HG02759 (cell line): Measurements from ENCODE around the gene ACACA.

Experiments
- ATAC-seq: cut with Tn5 transposase; IDR thresholded peaks from one replicate; pipeline ENCODE4 v1.9.1; 2021; ENCODE audit warnings: mild to moderate bottlenecking, moderate library complexity; ENCODE audit not compliant: unreplicated experiment

ACACA gene

DNA sequence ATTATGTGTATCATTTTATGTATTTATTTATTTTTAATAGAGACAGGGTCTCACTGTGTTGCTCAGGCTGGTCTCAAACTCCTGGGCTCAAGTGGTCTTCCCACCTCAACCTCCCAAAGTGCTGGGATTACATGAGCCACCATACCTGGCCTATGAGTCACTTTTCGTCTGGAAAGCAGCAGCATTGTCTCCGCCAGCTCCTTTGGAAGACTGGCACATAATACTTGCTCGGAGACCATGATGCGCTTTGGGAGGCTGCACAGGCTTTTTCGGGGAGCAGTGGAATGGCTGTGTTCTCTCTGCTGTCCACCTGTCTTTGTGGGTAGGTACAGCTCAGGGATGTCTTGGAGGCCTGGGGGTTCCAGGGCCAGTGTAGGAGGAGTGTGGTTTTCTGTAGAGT is 355.7 kb downstream of the ACACA start:
- ATAC-seq: no peak

DNA sequence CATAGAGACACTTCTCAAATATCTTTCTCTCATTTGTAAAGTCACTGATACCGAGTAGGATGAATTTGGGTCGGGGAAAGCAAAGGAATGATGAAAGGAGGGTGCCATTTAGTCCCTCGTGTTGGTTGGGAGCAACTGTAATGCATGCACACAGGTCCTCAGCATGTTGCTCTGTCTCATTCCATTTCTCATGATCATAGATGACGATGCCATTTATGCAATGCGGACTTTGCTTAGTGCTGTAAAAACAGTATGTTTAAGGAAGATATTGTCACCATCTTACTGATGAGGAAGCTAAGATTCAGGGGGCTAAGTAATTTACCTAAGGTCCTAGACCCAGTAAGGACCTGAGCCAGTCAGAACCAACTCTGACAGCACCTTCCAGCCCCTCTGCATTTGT is 357.8 kb downstream of the ACACA start:
- ATAC-seq: no peak

DNA sequence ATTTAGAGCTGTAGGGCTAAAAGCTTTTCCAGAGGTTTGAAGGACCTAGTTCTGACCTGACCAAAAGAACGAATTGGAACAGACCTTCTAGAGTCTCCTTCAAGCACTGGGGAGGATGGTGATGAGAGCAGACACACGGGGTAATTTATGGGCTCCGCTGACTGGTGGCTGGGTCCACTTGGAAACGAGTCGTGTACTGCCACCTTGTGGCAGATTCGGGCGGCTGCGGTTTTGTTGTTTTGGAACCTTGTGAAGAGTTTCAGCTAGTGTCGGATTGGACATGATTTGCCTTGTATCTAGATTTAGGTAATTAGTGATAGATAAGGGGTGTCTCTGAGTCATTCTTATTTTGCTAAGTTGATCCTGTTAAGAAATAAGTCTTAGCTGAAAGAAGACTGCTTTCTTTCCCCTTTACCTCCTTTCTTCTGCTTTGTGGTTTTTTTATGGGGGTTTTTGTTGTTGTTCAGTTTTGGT is 359.0 kb downstream of the ACACA start:
- ATAC-seq: no peak

DNA sequence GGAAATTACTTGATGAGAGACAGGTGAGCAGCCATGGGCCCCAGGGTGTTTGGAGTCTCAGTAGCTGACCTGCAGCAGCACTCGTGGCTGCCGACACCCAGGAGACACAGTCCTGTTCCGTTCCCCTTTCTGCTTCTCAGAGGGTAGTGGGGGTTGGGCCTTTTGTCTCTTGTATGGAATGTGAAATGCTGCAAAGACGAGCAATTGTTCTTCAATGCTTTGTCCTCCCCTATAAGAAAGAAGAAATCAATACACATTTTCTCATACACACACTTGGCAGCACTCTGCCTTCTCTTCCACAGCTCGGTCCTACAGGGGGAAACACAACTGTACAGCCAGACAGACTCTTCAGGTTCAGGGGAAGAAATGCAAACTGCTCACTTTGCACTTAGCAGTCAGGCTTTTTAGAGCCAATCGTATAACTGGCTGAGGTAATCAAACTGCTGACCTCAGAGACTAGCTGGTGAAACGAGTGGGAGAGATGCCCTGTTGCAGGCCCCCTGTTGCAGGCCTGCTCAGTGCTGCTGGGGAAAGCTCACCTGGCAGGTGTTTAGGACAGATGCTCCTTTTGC is 361.2 kb downstream of the ACACA start:
- ATAC-seq: no peak

DNA sequence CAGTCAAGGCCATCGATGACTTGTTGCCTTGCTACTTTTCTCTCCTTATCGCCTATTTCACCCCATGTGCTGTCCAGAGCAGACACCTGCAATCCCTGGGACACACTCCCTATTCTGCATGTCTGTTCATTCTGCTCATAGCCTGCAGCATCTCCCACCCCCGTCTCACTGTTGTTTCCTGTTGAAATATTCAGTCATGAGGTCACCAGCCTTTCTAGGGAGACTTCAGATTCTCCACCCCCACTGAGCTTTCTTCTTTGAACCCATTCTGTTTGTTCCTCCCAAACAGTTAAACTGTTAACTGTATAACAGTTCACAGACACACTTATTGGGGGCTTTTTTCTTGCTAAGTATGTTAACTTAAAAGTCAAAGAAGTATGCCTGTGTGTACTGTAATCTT is 363.4 kb downstream of the ACACA start:
- no peak for ATAC-seq

DNA sequence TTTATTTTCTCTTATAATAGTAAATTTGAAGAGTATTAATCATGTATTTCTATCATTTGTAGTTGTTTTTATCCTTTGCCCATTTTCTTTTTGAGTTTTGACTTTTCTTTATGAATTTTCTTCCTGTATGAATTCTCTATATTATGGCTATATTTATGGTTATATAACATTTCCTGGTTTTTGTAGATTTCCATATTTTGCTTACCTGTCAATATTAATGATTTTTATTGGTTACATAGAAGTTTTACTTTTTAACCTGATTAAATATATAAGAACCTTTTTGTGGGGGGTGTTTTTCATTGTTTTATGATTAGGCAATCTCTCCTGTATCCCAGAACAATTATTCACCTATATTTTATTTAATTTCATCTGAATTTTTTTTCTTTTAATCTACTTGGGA is 364.7 kb downstream of the ACACA start:
- ATAC-seq: no peak

DNA sequence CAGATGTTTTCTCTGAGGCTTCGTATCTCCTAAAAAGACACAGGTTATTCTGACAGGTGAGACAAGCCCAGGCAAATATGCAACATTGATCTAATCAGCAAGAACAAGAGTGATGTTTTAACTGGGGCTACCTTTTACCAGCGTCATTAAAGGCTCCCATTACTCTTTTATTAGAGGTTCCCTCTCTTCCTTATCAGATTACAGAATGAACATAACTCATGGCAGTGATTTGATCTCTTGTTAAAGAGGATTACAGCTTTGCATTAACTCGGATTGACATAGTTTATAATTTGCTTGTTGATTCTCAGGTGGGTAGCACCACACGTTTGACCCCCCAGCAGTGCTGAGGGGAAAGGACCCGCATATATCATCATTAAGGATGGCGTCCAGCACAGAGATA is 367.4 kb downstream of the ACACA start:
- no peak for ATAC-seq

DNA sequence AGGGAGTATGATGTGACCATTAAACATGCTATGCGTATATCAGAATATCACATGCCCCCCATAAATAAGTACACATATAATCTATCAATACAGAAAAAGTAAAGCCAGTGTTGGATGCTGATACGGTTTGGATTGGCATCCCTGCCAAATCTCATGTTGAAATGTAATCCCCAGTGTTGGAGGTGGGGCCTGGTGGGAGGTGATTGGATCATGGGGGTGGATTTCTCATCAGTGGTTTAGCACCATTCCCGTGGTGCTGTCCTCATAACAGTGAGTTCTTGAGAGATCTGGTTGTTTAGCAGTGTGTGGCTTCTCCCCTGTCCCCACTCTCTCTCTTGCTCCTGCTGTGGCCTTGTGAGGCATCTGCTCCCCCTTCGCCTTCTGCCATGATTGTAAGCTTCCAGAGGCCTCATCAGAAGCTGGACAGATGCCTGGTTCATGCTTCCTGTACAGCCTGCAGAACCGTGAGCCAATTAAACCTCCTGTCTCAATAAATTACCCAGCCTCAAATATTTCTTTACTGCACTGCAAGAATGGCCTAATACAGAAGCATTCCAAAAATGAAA is 369.0 kb downstream of the ACACA start:
- no peak for ATAC-seq
